Measurements from ENCODE around the gene AREL1. TPM values are rescaled to one million over a fixed set of nuclear protein-coding genes. Genes with fewer than 3 reads are reported as not detected.

The AREL1 gene
- total RNA-seq, 3 donors from 2014 or later, result 17.0 to 24.3 (median 24.0) TPM

DNA sequence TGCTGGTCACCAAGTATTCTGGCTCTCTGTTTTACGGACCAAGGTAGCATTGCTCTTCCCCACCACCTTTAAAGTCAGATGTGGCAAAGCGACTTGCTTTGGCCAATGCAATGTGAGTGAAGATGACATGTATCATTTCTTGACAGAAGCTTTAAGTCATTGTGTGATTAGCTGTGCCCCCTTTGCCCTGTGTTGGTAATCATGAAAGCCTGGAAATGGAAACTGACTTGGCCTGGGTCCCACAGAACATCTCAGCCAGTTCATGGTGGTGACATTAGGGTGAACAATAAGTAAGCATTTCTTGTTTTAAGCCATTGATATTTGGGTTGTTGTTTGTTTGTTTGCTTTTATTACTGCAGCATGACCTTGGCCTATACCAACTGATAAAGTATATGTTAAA, 34.4 kb upstream of the AREL1 start:
- H3K27ac ChIP-seq, result no peak overlapping the region
- H3K4me1 ChIP-seq, result no peaks in the 10 kb centered on the region
- TF ChIP-seq CTCF (IDR thresholded peaks at IDR 0.05), result no peak
- no peak for TF ChIP-seq POLR2AphosphoS5 (IDR thresholded peaks at IDR 0.05)
- TF ChIP-seq POLR2A (IDR thresholded peaks at IDR 0.05), result no peak
- intact Hi-C loops (cut with DNase I; ENCODE audit: low total_unique reads), result no loop called here
- H3K9me3 ChIP-seq, result no peaks in the 10 kb centered on the region
- no peaks in the 10 kb centered on the region for H3K27me3 ChIP-seq
- no peak overlapping the region for H3K4me3 ChIP-seq
- H3K36me3 ChIP-seq, result no peaks in the 10 kb centered on the region
- no peak for DNase-seq (ENCODE audit: low spot score in 2 of 2)

DNA sequence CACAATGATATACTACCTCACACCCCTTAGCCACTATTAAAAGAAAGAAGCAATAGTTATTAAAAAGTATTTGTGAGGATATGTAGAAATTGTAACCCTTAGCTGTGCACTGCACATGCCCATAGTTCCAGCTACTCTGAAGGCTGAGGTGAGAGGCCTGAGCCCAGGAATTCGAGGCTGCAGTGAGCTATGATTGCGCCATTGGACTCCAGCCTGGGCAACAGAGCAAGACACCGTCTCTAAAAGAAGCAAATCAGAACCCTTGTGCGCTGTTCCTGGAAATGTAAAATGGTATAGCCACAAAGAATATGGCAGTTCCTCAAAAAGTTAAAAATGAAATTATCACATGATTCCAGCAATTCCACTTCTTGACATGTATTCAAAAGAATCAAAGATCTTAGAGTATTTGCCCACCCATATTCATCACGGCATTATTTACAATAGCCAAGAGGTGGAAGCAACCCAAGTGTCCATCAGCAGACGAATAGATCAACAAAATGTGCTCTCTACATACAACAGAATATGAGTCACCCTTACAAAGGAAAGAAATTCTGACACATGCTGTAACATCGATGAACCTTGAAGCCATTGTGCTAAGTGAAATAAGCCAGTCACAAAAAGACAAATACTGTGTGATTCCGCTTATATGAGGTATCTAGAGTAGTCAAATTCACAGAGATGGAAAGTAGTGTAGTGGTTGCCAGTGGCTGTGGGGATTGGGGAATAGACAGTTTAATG, 26.6 kb upstream of the AREL1 start:
- Histone ChIP-seq H3K4me3 (no peak overlapping the region), H3K27me3 (no peaks in the 10 kb centered on the region), H3K27ac (no peak overlapping the region), H3K4me1 (no peaks in the 10 kb centered on the region), H3K9me3 (no peaks in the 10 kb centered on the region), H3K36me3 (peaks cover 7% of the 10 kb centered on the region)
- TF ChIP-seq POLR2A (IDR thresholded peaks at IDR 0.05) (no peak), POLR2AphosphoS5 (IDR thresholded peaks at IDR 0.05) (no peak), CTCF (IDR thresholded peaks at IDR 0.05) (no peak)
- DNase-seq (ENCODE audit: low spot score in 2 of 2), result no peak
- intact Hi-C loops (cut with DNase I; ENCODE audit: low total_unique reads), result no loop called here

DNA sequence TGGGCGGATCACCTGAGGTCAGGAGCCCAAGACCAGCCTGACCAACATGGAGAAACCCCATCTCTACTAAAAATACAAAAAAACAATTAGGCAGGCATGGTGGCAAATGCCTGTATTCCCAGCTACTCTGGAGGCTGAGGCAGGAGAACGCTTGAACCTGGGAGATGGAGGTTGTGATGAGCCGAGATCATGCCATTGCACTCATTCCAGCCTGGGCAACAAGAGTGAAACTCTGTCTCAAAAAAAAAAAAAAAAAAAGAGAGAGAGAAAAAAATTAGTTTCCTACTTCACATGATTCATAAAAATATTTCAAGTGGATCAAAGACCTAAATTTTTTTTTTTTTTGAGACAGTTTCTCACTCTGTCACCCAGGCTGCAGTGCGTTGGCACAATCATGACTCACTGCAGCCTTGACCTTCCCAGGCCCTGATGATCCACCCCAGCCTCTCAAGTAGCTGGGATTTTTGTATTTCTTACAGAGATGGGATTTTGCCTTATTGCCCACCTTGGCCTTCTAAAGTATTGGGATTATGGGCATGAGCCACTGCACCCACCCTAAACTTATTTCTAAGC, 25.0 kb upstream of the AREL1 start:
- H3K27me3 ChIP-seq, result no peaks in the 10 kb centered on the region
- peaks cover 7% of the 10 kb centered on the region for H3K36me3 ChIP-seq
- no peak overlapping the region for H3K27ac ChIP-seq
- TF ChIP-seq CTCF (IDR thresholded peaks at IDR 0.05), result no peak
- H3K4me3 ChIP-seq, result no peak overlapping the region
- no peaks in the 10 kb centered on the region for H3K9me3 ChIP-seq
- H3K4me1 ChIP-seq, result no peaks in the 10 kb centered on the region
- intact Hi-C loops (cut with DNase I; ENCODE audit: low total_unique reads), result no loop called here
- DNase-seq (ENCODE audit: low spot score in 2 of 2), result no peak

DNA sequence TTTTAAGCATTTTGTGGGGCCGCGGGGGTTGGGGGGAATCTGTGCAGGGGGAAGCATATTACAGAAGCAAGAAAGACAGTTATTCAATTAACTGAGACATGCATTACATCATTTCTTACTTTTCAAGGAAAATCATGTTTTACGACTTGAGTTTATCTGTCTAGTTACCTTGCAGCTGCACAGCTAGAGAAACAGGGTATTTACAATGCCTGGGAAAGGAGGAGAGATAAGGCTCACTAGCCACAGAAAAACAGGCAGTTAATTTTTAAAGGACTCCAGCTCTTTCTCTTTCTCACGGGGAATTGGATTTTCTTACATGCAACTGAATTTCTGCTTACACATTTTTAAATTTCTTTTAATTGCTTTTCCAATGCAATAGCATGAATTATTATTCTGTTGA, 22.2 kb upstream of the AREL1 start:
- H3K27me3 ChIP-seq, result no peaks in the 10 kb centered on the region
- H3K27ac ChIP-seq, result no peak overlapping the region
- intact Hi-C loops (cut with DNase I; ENCODE audit: low total_unique reads), result no loop called here
- H3K9me3 ChIP-seq, result no peaks in the 10 kb centered on the region
- no peaks in the 10 kb centered on the region for H3K4me1 ChIP-seq
- DNase-seq (ENCODE audit: low spot score in 2 of 2), result no peak
- TF ChIP-seq POLR2A (IDR thresholded peaks at IDR 0.05) (no peak), CTCF (IDR thresholded peaks at IDR 0.05) (no peak), POLR2AphosphoS5 (IDR thresholded peaks at IDR 0.05) (no peak)
- H3K4me3 ChIP-seq, result no peak overlapping the region
- H3K36me3 ChIP-seq, result peaks cover 7% of the 10 kb centered on the region

DNA sequence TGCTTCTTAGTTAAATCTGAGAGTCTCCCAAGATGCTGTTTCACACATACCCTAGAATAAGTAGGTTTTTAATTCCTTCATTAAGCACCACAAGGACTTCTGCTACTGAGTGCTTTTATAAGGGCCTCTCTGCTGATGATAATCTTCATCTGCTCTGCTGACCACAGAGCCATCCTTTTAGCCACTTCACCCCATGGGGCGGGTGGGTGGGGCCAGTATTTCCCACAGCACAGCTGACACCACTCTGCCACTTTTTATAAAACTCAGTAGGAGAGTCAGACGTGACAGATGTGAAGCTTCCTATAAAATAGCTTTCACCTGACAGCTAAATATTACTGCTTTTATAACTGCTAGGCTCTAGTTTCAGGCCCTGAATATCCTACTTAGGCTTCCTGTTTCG, 20.3 kb upstream of the AREL1 start:
- TF ChIP-seq POLR2A (IDR thresholded peaks at IDR 0.05) (no peak), CTCF (IDR thresholded peaks at IDR 0.05) (no peak), POLR2AphosphoS5 (IDR thresholded peaks at IDR 0.05) (no peak)
- H3K36me3 ChIP-seq, result no peaks in the 10 kb centered on the region
- no peak overlapping the region for H3K27ac ChIP-seq
- no peaks in the 10 kb centered on the region for H3K9me3 ChIP-seq
- intact Hi-C loops (cut with DNase I; ENCODE audit: low total_unique reads), result no loop called here
- H3K4me1 ChIP-seq, result no peaks in the 10 kb centered on the region
- no peak for DNase-seq (ENCODE audit: low spot score in 2 of 2)
- no peak overlapping the region for H3K4me3 ChIP-seq
- H3K27me3 ChIP-seq, result no peaks in the 10 kb centered on the region

Data from breast epithelium (tissue), 4 donors.